TTC549 (cell line): ENCODE results near the gene PMVK.

Source experiments
- FAIRE-seq: peaks from 2 replicates; lab custom pipeline; 2012; peaks lifted over from hg19 to GRCh38; lab: Jason Lieb, UNC

The PMVK gene

GRCh38 chr1:154945962-154946850 is 9.7 kb upstream of the PMVK start:
- FAIRE-seq = no peak

GRCh38 chr1:154945160-154945961 is 8.8 kb upstream of the PMVK start:
- no peak for FAIRE-seq

GRCh38 chr1:154944401-154945159 is 8.1 kb upstream of the PMVK start:
- FAIRE-seq = no peak

GRCh38 chr1:154943649-154944400 is 7.3 kb upstream of the PMVK start:
- FAIRE-seq = peak; percentile 28

GRCh38 chr1:154941333-154942013 is 5.0 kb upstream of the PMVK start:
- FAIRE-seq = no peak

- FAIRE-seq = no peak
These were observed 4.2 kb upstream of the PMVK start for GRCh38 chr1:154940651-154941194.

GRCh38 chr1:154940213-154940560 is 3.7 kb upstream of the PMVK start:
- FAIRE-seq = no peak

- no peak for FAIRE-seq
These were observed 2.3 kb upstream of the PMVK start for GRCh38 chr1:154938604-154939399.

- FAIRE-seq = no peak
These were observed 1.5 kb upstream of the PMVK start for GRCh38 chr1:154937988-154938386.

GRCh38 chr1:154937085-154937987 is 817 bp upstream of the PMVK start:
- peak; percentile 79 for FAIRE-seq

- FAIRE-seq = no peak
These were observed 567 bp downstream of the PMVK start for GRCh38 chr1:154935749-154936554.

GRCh38 chr1:154934358-154934948 is 2.1 kb downstream of the PMVK start:
- FAIRE-seq = no peak

- no peak for FAIRE-seq
These were observed 4.5 kb downstream of the PMVK start for GRCh38 chr1:154931940-154932487.

GRCh38 chr1:154926201-154926600 is 10.3 kb downstream of the PMVK start:
- no peak for FAIRE-seq

GRCh38 chr1:154925335-154926170 is 11.0 kb downstream of the PMVK start:
- no peak for FAIRE-seq

GRCh38 chr1:154923695-154924094 is 12.8 kb downstream of the PMVK start:
- no peak for FAIRE-seq

- no peak for FAIRE-seq
These were observed 23.2 kb downstream of the PMVK start for GRCh38 chr1:154913273-154913672.
